Aorta (tissue), 5 donors: ENCODE measurements around the gene DNALI1. TPM values are rescaled to one million over a fixed set of nuclear protein-coding genes. Genes with fewer than 3 reads are reported as not detected.
A peak's percentile ranks its signal among the peaks of the same experiment; 100 is the strongest.

ENCODE experiments used
- ATAC-seq: fragments of 200-7000 bp; cut with Tn5 transposase; one replicate; pipeline ENCODE4 v1.9.1; 2022; ENCODE audit warnings: moderate library complexity; ENCODE audit not compliant: low FRiP score
- DNase-seq, 2 donors: peaks; one replicate each; pipeline ENCODE4 v3.0.0-alpha.2; 2020
- H3K27ac ChIP-seq, 2 donors: one replicate each; pipeline ENCODE4 v1.5.1; 2013; ENCODE audit warnings: low read length in 2 of 2, mild to moderate bottlenecking in 2 of 2, moderate library complexity in 2 of 2, control low read depth in 1 of 2, inconsistent platforms in 1 of 2, low read depth in 1 of 2
- H3K27me3 ChIP-seq, 2 donors: one replicate each; pipeline ENCODE4 v1.6.1; 2013; ENCODE audit warnings: control low read depth in 1 of 2, low read length in 1 of 2, mild to moderate bottlenecking in 1 of 2, moderate library complexity in 1 of 2; ENCODE audit not compliant: insufficient read depth in 2 of 2, control insufficient read depth in 1 of 2
- H3K36me3 ChIP-seq, 2 donors: one replicate each; pipeline ENCODE4 v1.6.1; 2013; ENCODE audit warnings: control low read depth in 1 of 2, low read length in 1 of 2, mild to moderate bottlenecking in 1 of 2; ENCODE audit not compliant: insufficient read depth in 2 of 2, control insufficient read depth in 1 of 2
- H3K4me1 ChIP-seq, 2 donors: one replicate each; pipeline ENCODE4 v1.6.1; 2013; ENCODE audit warnings: low read length in 2 of 2, control low read depth in 1 of 2, mild to moderate bottlenecking in 1 of 2, moderate library complexity in 1 of 2; ENCODE audit not compliant: insufficient read depth in 2 of 2, control insufficient read depth in 1 of 2
- H3K4me3 ChIP-seq, 2 donors: one replicate each; pipeline ENCODE4 v1.5.1; 2013; ENCODE audit warnings: low read length in 2 of 2, control low read depth in 1 of 2, mild to moderate bottlenecking in 1 of 2
- H3K9me3 ChIP-seq: one replicate; pipeline ENCODE4 v1.6.1; 2013; ENCODE audit warnings: mild to moderate bottlenecking, low read length; ENCODE audit not compliant: control insufficient read depth
- WGBS, 2 donors: extraction: QIAGEN DNeasy Blood & Tissue Kit; methylation state at CpG; one replicate each; pipeline ENCODE4 v1.1.7; 2013; 5-methylcytosine and 5-hydroxymethylcytosine counted together
- intact Hi-C, 2 donors: fragments of 100-400 bp; cut with DNase I; formaldehyde crosslinking; loops; one replicate each; pipeline versions ENCODE4 v1.14.2 to v1.15.0; 2022
- polyA plus RNA-seq, 2 donors: library from polyadenylated mRNA; stranded (reverse); fragments of 200-250 nt; gene quantifications; one replicate each; pipeline ENCODE4 v1.2.3, GENCODE V29; 2013
- total RNA-seq, 2 donors: library from RNA; stranded (reverse); fragmentation: NEBNext Ultra II Directional; extraction: Animal tissue kit (Norgen Biotek cat#: 25700); gene quantifications; one replicate each; pipeline ENCODE4 v1.2.1, GENCODE V29; 2021
- donor health status: healthy with polysubstance abuse.
- donor health status: Bipolar disorder and iron deficiency.
- donor health status: DM: no; HTN: no; CAD: no.
- donor health status: DM: no; HTN: no; CAD: no.
- donor health status: DM: yes; HTN: yes; CAD: no.

The DNALI1 gene
- total and polyA plus RNA-seq, 4 donors, result 5.1 to 21.2 (median 6.6) TPM

DNA sequence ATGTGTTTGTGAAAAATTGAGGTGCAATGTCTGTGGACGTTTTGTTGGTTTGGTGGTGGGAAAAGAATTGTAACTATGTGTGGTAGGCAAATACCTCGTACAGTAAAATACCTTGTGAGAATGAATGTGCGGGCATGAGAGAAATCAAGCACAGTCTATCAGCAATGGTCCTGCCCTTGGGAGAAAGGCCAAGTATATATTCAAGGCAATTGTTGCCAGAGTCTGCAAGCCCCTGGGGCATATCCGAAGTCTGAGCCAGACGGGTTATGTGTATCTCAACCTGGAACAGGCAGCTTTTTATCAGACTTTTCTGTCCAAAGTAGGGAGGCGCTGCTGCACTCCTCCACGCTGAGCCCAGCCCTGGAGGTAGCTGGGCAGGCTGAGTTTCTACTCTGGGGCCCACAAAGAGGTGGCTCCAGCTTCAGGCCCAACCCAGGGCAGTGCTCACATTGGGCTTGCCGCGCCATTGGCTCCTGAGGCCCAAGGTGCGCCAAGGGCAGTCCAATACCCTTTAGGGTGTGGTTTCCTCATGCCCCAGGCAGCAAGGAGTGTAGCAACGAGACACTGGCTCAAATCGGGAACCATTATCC lies 48.4 kb downstream of the DNALI1 start:
- Histone ChIP-seq H3K36me3 (no peaks in the 10 kb centered on the region), H3K27ac (no peak overlapping the region), H3K27me3 (no peaks in the 10 kb centered on the region), H3K9me3 (no peaks in the 10 kb centered on the region), H3K4me1 (no peaks in the 10 kb centered on the region), H3K4me3 (no peak overlapping the region)
- DNase-seq (no peak), ATAC-seq (no peak)
- intact Hi-C loops, result no loop called here
- 56 to 63% methylated on average over 12 of the region's 12 CpGs for WGBS, 2 donors

DNA sequence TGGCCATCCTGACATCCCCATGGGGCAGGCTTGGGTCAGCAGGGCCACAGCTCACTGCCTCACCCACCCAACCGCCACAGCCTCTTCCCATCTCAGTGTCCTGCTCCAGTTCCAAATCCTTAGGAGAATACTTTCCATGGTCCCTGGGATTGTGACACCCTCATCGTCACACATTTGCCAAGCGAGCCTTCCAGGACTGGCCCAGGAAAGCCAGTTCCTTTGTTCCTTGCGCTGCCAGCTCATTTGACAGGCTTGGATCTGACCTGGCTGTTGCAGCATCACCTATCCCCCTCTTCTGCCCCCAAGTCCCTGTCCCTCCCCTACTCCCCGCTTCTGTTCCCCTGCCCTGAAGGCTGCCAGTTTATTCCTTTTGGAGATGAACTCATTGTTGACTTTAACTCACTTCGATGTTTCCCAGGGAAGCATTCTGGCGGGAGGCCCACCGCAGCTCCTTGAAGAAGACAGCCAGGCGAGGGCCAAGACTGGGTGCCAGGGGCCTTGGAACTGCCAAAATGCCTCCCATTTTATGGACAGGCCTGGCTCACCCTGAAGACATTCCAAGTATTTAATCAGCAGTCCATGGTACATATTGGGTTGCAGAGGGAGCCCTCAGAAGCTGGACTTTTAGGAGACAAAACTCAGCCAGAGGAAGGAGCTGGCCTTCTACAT lies 49.2 kb downstream of the DNALI1 start:
- H3K27me3 ChIP-seq, result no peaks in the 10 kb centered on the region
- H3K9me3 ChIP-seq, result no peaks in the 10 kb centered on the region
- intact Hi-C loops, result no loop called here
- no peak for DNase-seq
- no peak for ATAC-seq
- WGBS, 2 donors, result 38 to 47% methylated on average over 9 of the region's 9 CpGs
- peak overlapping the region in 1 of 2 donors; percentile 17 for H3K27ac ChIP-seq
- H3K36me3 ChIP-seq, result no peaks in the 10 kb centered on the region
- no peak overlapping the region for H3K4me3 ChIP-seq
- H3K4me1 ChIP-seq, result no peaks in the 10 kb centered on the region

DNA sequence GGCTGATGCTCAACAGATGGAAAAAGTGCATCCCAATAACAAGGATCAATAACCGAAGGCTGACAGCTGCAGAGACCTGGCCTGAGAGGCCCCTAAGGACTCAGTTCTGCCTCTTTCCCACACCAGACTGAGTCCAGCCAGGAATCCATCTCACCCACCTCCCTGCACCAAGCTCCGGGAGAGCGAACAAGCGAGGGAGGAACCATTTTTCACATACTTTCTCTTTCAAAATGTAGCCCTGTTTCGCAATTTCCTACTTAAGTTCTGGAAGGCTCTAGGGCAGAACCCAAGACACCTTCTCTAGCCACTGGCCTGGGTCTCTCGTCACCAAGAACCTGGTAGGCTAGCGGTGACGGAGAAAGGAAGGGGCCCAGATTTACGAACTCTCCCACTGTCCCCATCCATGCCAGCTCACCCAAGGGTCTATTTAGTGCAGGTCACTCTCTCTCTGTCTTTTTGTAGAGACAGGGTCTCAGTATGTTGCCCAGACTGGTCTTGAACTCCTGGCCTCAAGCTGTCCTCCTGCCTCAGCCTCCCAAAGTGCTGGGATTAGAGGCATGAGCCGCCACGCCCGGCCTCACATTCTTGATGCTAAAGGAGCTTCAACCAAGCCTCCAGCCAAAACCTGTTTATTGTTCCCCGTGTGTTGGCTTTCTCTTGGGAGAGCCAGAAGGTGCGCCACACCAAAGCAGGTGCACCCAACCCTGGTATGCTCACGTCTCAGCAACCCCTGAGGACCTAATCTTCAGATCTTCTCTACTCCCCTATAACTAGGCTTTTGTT lies 49.9 kb downstream of the DNALI1 start:
- intact Hi-C loops, result no loop called here
- Histone ChIP-seq H3K27me3 (no peaks in the 10 kb centered on the region), H3K27ac (peak overlapping the region in 1 of 2 donors; percentile 17), H3K36me3 (no peaks in the 10 kb centered on the region), H3K9me3 (no peaks in the 10 kb centered on the region), H3K4me3 (no peak overlapping the region), H3K4me1 (no peaks in the 10 kb centered on the region)
- no peak for DNase-seq
- WGBS, 2 donors, result 78 to 82% methylated on average over 15 of the region's 15 CpGs
- no peak for ATAC-seq

DNA sequence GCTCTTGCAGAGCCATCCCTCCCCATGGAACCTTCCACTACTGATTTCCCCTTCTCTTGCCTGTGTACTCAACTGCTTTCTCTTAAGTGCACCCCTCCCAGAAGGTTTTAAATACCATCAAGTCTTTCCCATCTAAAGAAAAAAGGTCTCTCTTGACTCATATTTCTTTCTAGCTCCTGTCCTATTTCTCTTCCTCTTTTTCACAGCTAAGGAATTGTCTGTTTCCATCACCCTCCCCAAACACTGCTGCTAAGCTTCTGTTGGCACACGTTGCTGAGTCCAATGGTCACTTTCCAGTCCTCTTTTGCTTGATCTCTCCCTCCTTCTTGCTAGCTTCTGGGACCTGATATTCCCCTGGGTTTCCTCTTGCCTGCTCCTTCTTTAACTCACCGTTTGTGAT lies 52.3 kb downstream of the DNALI1 start:
- no peak for ATAC-seq
- Histone ChIP-seq H3K4me1 (no peaks in the 10 kb centered on the region), H3K4me3 (no peak overlapping the region), H3K9me3 (no peaks in the 10 kb centered on the region), H3K36me3 (no peaks in the 10 kb centered on the region), H3K27ac (no peak overlapping the region), H3K27me3 (no peaks in the 10 kb centered on the region)
- intact Hi-C loops, result no loop called here
- DNase-seq, result no peak
- WGBS, 2 donors, result 27 to 43% methylated on average over 2 of the region's 2 CpGs

DNA sequence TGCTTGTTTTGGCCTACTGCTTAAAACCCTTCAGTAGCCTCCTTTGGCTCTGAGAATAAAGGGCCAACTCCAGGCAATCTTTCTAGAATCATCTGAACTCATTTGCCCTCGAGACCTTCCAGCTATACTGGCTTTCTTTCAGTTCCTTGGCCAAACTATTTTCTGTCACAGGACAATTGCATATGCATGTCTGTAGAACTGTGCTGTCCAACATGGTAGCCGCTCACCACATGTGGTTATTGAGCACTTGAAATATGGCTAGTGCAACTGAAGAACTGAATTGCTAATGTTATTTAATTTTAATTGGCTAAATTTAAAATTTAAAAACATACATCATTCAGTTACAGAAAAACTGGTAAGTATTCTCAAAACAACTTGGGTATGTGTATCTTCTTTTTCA lies 53.3 kb downstream of the DNALI1 start:
- Histone ChIP-seq H3K4me1 (no peaks in the 10 kb centered on the region), H3K9me3 (no peaks in the 10 kb centered on the region), H3K27me3 (no peaks in the 10 kb centered on the region), H3K36me3 (no peaks in the 10 kb centered on the region), H3K4me3 (no peak overlapping the region), H3K27ac (no peak overlapping the region)
- WGBS, 2 donors, result 72 to 79% methylated on average over 2 of the region's 2 CpGs
- DNase-seq (no peak), ATAC-seq (no peak)
- intact Hi-C loops, result no loop called here

DNA sequence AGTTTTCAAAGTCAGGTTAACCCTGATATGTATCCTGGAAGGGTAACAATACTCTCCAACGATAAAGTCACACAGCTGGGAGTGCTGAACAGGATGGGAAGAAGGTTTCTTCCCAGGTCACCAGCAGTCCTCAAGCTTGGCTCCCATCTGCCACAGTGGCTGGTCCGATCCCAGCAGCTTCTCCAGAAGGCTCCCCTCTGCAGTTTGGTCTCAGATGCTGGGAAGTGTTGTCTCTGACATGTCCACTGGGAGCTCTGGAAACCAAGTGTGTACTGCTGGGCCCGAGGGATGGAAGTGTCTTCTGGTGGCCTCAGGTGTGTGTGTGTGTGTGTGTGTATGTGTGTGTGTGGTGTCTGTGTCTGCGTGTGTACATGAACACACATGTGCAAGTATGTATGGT lies 55.4 kb downstream of the DNALI1 start:
- H3K27ac ChIP-seq, result no peak overlapping the region
- WGBS, 2 donors, result 67 to 68% methylated on average over 4 of the region's 4 CpGs
- H3K36me3 ChIP-seq, result no peaks in the 10 kb centered on the region
- no peaks in the 10 kb centered on the region for H3K9me3 ChIP-seq
- H3K4me3 ChIP-seq, result no peak overlapping the region
- ATAC-seq, result no peak
- intact Hi-C loops, result no loop called here
- DNase-seq, result no peak
- H3K4me1 ChIP-seq, result no peaks in the 10 kb centered on the region
- no peaks in the 10 kb centered on the region for H3K27me3 ChIP-seq

DNA sequence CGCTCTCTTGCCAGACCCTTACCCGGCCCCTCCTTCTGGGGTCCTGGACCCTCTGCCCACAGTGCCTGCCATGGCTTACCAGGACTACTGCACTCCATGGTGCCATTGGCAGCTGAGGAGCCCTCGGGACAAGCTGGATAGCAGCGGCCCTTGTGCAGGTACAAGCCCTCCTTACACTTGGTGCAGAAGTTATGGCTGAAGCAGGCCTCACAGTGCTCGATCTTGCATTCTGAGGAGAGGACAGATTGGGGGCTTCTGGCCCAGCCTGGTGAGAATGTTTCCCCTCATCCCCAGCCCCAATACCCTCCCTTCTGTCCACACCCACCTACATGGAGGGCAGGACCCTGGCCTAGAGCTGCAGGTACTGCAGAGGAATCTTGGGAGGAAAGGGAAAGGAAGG lies 57.4 kb downstream of the DNALI1 start:
- Histone ChIP-seq H3K9me3 (no peaks in the 10 kb centered on the region), H3K4me3 (no peak overlapping the region), H3K27ac (no peak overlapping the region), H3K36me3 (no peaks in the 10 kb centered on the region), H3K4me1 (no peaks in the 10 kb centered on the region), H3K27me3 (no peaks in the 10 kb centered on the region)
- ATAC-seq, result no peak
- no peak for DNase-seq
- intact Hi-C loops, result no loop called here
- WGBS, 2 donors, result 84% methylated on average over 5 of the region's 5 CpGs

DNA sequence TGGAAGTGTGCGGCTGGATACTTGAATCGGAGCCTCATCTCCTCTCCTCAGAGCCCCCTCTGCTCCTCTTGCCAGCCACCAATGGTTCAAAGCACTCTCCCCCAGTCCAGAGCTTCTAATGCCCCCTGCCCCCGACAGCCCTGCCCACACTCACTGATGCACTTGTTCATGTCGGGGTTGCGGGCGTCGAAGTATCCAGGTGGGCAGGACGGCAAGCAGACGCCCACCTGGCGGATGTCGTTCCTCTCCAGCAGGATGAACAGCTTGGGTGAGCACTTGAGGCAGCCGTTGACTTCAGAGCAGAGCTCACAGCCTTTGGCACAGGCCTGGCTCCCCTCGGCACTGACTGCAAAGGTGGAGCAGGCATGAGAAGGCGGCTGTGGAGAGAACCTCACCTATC lies 59.6 kb downstream of the DNALI1 start:
- no peak overlapping the region for H3K4me3 ChIP-seq
- no peaks in the 10 kb centered on the region for H3K4me1 ChIP-seq
- DNase-seq (no peak), ATAC-seq (no peak)
- no peaks in the 10 kb centered on the region for H3K9me3 ChIP-seq
- H3K27me3 ChIP-seq, result no peaks in the 10 kb centered on the region
- H3K36me3 ChIP-seq, result no peaks in the 10 kb centered on the region
- intact Hi-C loops, result no loop called here
- WGBS, 2 donors, result 75 to 80% methylated on average over 14 of the region's 14 CpGs
- no peak overlapping the region for H3K27ac ChIP-seq
